ENCODE data around the gene GFPT2.

The GFPT2 gene

GRCh38 chr5:180378438-180379344 lies 25.6 kb upstream of the GFPT2 start:
- no peaks in the 10 kb centered on the region for H3K36me3 ChIP-seq (ENCODE audit: control insufficient read depth in 1 of 2, insufficient read depth in 2 of 2, low read length in 2 of 2)
- no peaks in the 10 kb centered on the region for H3K27me3 ChIP-seq (ENCODE audit: control insufficient read depth in 1 of 2, insufficient read depth in 2 of 2, low read length in 2 of 2)
- no peak overlapping the region for H3K27ac ChIP-seq (ENCODE audit: low read depth, low read length)
- no peak overlapping the region for H3K4me3 ChIP-seq (ENCODE audit: low read depth in 1 of 2, low read length in 2 of 2)
- no peak overlapping the region for H3K9ac ChIP-seq (ENCODE audit: low read depth in 1 of 2, low read length in 2 of 2)
- H3K9me3 ChIP-seq (ENCODE audit: control insufficient read depth in 1 of 2, low read length in 2 of 2): no peaks in the 10 kb centered on the region
- no peaks in the 10 kb centered on the region for H3K4me1 ChIP-seq (ENCODE audit: control insufficient read depth in 1 of 2, insufficient read depth in 2 of 2, low read length in 2 of 2)

- Histone ChIP-seq H3K9ac (ENCODE audit: low read depth in 1 of 2, low read length in 2 of 2) (no peak overlapping the region), H3K27me3 (ENCODE audit: control insufficient read depth in 1 of 2, insufficient read depth in 2 of 2, low read length in 2 of 2) (no peaks in the 10 kb centered on the region), H3K36me3 (ENCODE audit: control insufficient read depth in 1 of 2, insufficient read depth in 2 of 2, low read length in 2 of 2) (no peaks in the 10 kb centered on the region), H3K4me3 (ENCODE audit: low read depth in 1 of 2, low read length in 2 of 2) (no peak overlapping the region), H3K9me3 (ENCODE audit: control insufficient read depth in 1 of 2, low read length in 2 of 2) (no peaks in the 10 kb centered on the region), H3K4me1 (ENCODE audit: control insufficient read depth in 1 of 2, insufficient read depth in 2 of 2, low read length in 2 of 2) (no peaks in the 10 kb centered on the region), H3K27ac (ENCODE audit: low read depth, low read length) (no peak overlapping the region)
Observed at GRCh38 chr5:180377556-180378197, 24.5 kb upstream of the GFPT2 start.

GRCh38 chr5:180376511-180376910 lies 23.4 kb upstream of the GFPT2 start:
- no peaks in the 10 kb centered on the region for H3K27me3 ChIP-seq (ENCODE audit: control insufficient read depth in 1 of 2, insufficient read depth in 2 of 2, low read length in 2 of 2)
- H3K4me1 ChIP-seq (ENCODE audit: control insufficient read depth in 1 of 2, insufficient read depth in 2 of 2, low read length in 2 of 2): no peaks in the 10 kb centered on the region
- no peak overlapping the region for H3K4me3 ChIP-seq (ENCODE audit: low read depth in 1 of 2, low read length in 2 of 2)
- H3K9me3 ChIP-seq (ENCODE audit: control insufficient read depth in 1 of 2, low read length in 2 of 2): no peaks in the 10 kb centered on the region
- no peaks in the 10 kb centered on the region for H3K36me3 ChIP-seq (ENCODE audit: control insufficient read depth in 1 of 2, insufficient read depth in 2 of 2, low read length in 2 of 2)
- H3K27ac ChIP-seq (ENCODE audit: low read depth, low read length): no peak overlapping the region
- H3K9ac ChIP-seq (ENCODE audit: low read depth in 1 of 2, low read length in 2 of 2): no peak overlapping the region

- no peak overlapping the region for H3K9ac ChIP-seq (ENCODE audit: low read depth in 1 of 2, low read length in 2 of 2)
- no peak overlapping the region for H3K27ac ChIP-seq (ENCODE audit: low read depth, low read length)
- no peaks in the 10 kb centered on the region for H3K9me3 ChIP-seq (ENCODE audit: control insufficient read depth in 1 of 2, low read length in 2 of 2)
- no peaks in the 10 kb centered on the region for H3K36me3 ChIP-seq (ENCODE audit: control insufficient read depth in 1 of 2, insufficient read depth in 2 of 2, low read length in 2 of 2)
- H3K27me3 ChIP-seq (ENCODE audit: control insufficient read depth in 1 of 2, insufficient read depth in 2 of 2, low read length in 2 of 2): no peaks in the 10 kb centered on the region
- no peaks in the 10 kb centered on the region for H3K4me1 ChIP-seq (ENCODE audit: control insufficient read depth in 1 of 2, insufficient read depth in 2 of 2, low read length in 2 of 2)
- no peak overlapping the region for H3K4me3 ChIP-seq (ENCODE audit: low read depth in 1 of 2, low read length in 2 of 2)
Observed at GRCh38 chr5:180375955-180376354, 22.8 kb upstream of the GFPT2 start.

GRCh38 chr5:180375291-180375690 lies 22.2 kb upstream of the GFPT2 start:
- H3K9me3 ChIP-seq (ENCODE audit: control insufficient read depth in 1 of 2, low read length in 2 of 2): no peaks in the 10 kb centered on the region
- no peaks in the 10 kb centered on the region for H3K36me3 ChIP-seq (ENCODE audit: control insufficient read depth in 1 of 2, insufficient read depth in 2 of 2, low read length in 2 of 2)

GRCh38 chr5:180373870-180374269 lies 20.7 kb upstream of the GFPT2 start:
- Histone ChIP-seq H3K4me3 (ENCODE audit: low read depth in 1 of 2, low read length in 2 of 2) (no peak overlapping the region), H3K27me3 (ENCODE audit: control insufficient read depth in 1 of 2, insufficient read depth in 2 of 2, low read length in 2 of 2) (no peaks in the 10 kb centered on the region), H3K9me3 (ENCODE audit: control insufficient read depth in 1 of 2, low read length in 2 of 2) (no peaks in the 10 kb centered on the region), H3K36me3 (ENCODE audit: control insufficient read depth in 1 of 2, insufficient read depth in 2 of 2, low read length in 2 of 2) (no peaks in the 10 kb centered on the region), H3K27ac (ENCODE audit: low read depth, low read length) (no peak overlapping the region), H3K4me1 (ENCODE audit: control insufficient read depth in 1 of 2, insufficient read depth in 2 of 2, low read length in 2 of 2) (no peaks in the 10 kb centered on the region), H3K9ac (ENCODE audit: low read depth in 1 of 2, low read length in 2 of 2) (no peak overlapping the region)

More at GRCh38 chr5:180375291-180375690, 22.2 kb upstream of the GFPT2 start:
- Histone ChIP-seq H3K4me1 (ENCODE audit: control insufficient read depth in 1 of 2, insufficient read depth in 2 of 2, low read length in 2 of 2) (no peaks in the 10 kb centered on the region), H3K9ac (ENCODE audit: low read depth in 1 of 2, low read length in 2 of 2) (no peak overlapping the region), H3K27ac (ENCODE audit: low read depth, low read length) (no peak overlapping the region), H3K4me3 (ENCODE audit: low read depth in 1 of 2, low read length in 2 of 2) (no peak overlapping the region), H3K27me3 (ENCODE audit: control insufficient read depth in 1 of 2, insufficient read depth in 2 of 2, low read length in 2 of 2) (no peaks in the 10 kb centered on the region)

DNA sequence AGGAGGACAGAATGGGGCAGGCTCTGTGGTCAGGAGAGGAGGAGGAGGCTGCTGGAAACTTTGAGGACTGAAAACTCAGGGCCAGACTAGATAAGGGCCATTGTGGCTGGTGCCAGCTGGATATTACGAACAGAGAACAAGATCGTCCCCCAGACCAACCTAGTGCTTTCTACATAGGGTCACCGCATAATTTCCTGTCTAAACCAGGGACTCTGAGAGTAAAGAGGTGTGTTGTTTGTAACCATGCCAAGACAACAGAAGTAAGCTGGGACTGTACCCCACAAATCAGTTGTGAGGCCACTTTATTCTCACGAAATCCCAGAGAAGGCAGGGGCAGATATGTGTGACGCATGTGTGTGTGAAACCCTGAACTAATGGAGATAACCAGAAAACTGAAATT lies 20.3 kb upstream of the GFPT2 start:
- Histone ChIP-seq H3K27ac (ENCODE audit: low read depth, low read length) (no peak overlapping the region), H3K27me3 (ENCODE audit: control insufficient read depth in 1 of 2, insufficient read depth in 2 of 2, low read length in 2 of 2) (no peaks in the 10 kb centered on the region), H3K4me1 (ENCODE audit: control insufficient read depth in 1 of 2, insufficient read depth in 2 of 2, low read length in 2 of 2) (no peaks in the 10 kb centered on the region), H3K9ac (ENCODE audit: low read depth in 1 of 2, low read length in 2 of 2) (no peak overlapping the region), H3K36me3 (ENCODE audit: control insufficient read depth in 1 of 2, insufficient read depth in 2 of 2, low read length in 2 of 2) (no peaks in the 10 kb centered on the region), H3K4me3 (ENCODE audit: low read depth in 1 of 2, low read length in 2 of 2) (no peak overlapping the region), H3K9me3 (ENCODE audit: control insufficient read depth in 1 of 2, low read length in 2 of 2) (no peaks in the 10 kb centered on the region)

DNA sequence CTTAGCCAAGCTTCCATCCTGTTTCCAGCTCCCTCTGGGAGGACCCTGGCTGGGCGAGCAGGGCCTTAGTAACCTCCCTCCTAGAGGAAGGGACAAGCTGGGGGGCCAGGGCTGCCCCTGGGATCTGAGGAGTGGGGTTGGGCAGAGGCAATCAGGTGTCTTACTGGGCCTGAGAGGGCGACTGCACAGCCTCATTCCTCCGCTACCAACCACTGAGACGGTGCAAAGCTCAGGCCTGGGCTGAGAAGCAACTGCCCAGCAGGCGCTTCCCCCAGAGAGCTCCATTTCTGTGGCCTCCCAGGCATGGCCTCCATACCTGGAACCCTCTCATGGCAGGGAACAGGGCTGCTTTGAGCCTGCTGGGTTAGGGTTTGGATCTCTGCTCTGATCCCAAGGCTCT lies 18.8 kb upstream of the GFPT2 start:
- Histone ChIP-seq H3K9ac (ENCODE audit: low read depth in 1 of 2, low read length in 2 of 2) (no peak overlapping the region), H3K9me3 (ENCODE audit: control insufficient read depth in 1 of 2, low read length in 2 of 2) (no peaks in the 10 kb centered on the region), H3K4me3 (ENCODE audit: low read depth in 1 of 2, low read length in 2 of 2) (no peak overlapping the region), H3K27me3 (ENCODE audit: control insufficient read depth in 1 of 2, insufficient read depth in 2 of 2, low read length in 2 of 2) (no peaks in the 10 kb centered on the region), H3K36me3 (ENCODE audit: control insufficient read depth in 1 of 2, insufficient read depth in 2 of 2, low read length in 2 of 2) (no peaks in the 10 kb centered on the region), H3K4me1 (ENCODE audit: control insufficient read depth in 1 of 2, insufficient read depth in 2 of 2, low read length in 2 of 2) (no peaks in the 10 kb centered on the region), H3K27ac (ENCODE audit: low read depth, low read length) (no peak overlapping the region)

DNA sequence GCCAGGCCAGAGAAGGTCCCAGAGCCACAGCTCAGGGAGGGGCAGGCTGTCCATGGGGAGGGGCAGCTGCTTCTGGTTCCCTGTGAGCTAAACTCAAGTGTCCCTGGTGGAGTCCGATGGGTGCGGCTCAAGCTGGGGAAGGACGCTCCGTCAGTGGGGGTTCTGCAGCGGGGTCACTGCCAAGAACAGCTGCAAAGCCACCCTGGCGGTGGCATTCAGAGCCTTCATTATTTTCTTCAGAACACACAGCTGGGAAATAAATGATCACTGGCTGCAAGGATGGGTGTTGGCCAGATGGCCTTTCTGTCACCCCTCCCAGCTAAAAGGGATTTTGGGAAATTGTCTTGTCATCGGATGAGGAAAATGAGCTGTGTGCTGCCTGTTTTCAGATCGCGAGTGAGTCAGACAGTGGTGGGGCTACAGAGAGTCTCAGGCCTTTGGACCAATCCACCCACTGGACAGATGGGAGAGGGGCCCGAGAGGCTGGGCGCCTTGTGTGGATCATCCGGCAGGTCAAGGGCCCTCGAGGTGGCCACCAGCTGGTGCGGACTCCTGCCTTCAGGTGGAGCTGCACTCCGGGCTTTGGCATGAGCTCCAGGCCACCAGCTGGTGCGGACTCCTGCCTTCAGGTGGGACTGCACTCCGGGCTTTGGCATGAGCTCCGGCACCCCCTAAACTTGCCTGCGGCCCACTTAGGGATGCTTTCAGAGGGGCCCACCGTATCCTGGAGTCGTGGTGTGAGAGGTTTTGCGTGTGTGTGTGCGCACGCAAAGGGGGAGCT lies 17.9 kb upstream of the GFPT2 start:
- Histone ChIP-seq H3K27ac (ENCODE audit: low read depth, low read length) (no peak overlapping the region), H3K27me3 (ENCODE audit: control insufficient read depth in 1 of 2, insufficient read depth in 2 of 2, low read length in 2 of 2) (no peaks in the 10 kb centered on the region), H3K9me3 (ENCODE audit: control insufficient read depth in 1 of 2, low read length in 2 of 2) (no peaks in the 10 kb centered on the region), H3K4me3 (ENCODE audit: low read depth in 1 of 2, low read length in 2 of 2) (no peak overlapping the region), H3K4me1 (ENCODE audit: control insufficient read depth in 1 of 2, insufficient read depth in 2 of 2, low read length in 2 of 2) (no peaks in the 10 kb centered on the region), H3K9ac (ENCODE audit: low read depth in 1 of 2, low read length in 2 of 2) (no peak overlapping the region), H3K36me3 (ENCODE audit: control insufficient read depth in 1 of 2, insufficient read depth in 2 of 2, low read length in 2 of 2) (no peaks in the 10 kb centered on the region)

DNA sequence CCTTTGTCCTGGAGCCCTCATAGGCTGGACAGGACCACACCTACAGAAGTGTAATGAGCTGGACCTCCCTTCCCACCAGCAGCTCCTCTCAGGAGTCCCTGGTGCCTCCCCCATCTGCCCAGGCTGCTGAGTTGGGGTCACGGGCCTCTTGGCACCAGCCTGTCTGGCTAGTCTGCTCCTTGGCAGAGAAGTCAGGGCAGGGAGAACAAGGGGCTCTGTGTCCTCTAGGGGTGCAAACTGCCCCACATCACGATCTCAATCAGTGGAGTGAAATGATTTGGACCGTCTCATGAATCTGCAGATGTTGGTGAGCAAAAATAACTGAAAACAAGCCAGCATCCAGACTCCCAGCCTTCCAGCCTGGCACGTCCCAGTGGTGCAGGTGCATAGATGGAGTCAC lies 14.9 kb upstream of the GFPT2 start:
- no peak overlapping the region for H3K9ac ChIP-seq (ENCODE audit: low read depth in 1 of 2, low read length in 2 of 2)
- no peaks in the 10 kb centered on the region for H3K9me3 ChIP-seq (ENCODE audit: control insufficient read depth in 1 of 2, low read length in 2 of 2)
- no peaks in the 10 kb centered on the region for H3K36me3 ChIP-seq (ENCODE audit: control insufficient read depth in 1 of 2, insufficient read depth in 2 of 2, low read length in 2 of 2)
- H3K27me3 ChIP-seq (ENCODE audit: control insufficient read depth in 1 of 2, insufficient read depth in 2 of 2, low read length in 2 of 2): no peaks in the 10 kb centered on the region
- no peaks in the 10 kb centered on the region for H3K4me1 ChIP-seq (ENCODE audit: control insufficient read depth in 1 of 2, insufficient read depth in 2 of 2, low read length in 2 of 2)
- no peak overlapping the region for H3K4me3 ChIP-seq (ENCODE audit: low read depth in 1 of 2, low read length in 2 of 2)
- no peak overlapping the region for H3K27ac ChIP-seq (ENCODE audit: low read depth, low read length)

Measured in duodenal mucosa (tissue), 2 donors.